Retinal pigment epithelial cell (primary cell): ENCODE results near the gene TPM1.

Experiments used
- DNase-seq: peaks from one replicate; pipeline ENCODE4 v3.0.0-alpha.2; 2010; ENCODE audit warnings: low read depth
- H3K4me3 ChIP-seq: 2 replicates; pipeline ENCODE4 v1.5.1; 2011; ENCODE audit warnings: mild to moderate bottlenecking, low read length, control low read depth, moderate library complexity
- TF ChIP-seq, protein P1 (sequence below): conservative IDR thresholded peaks from 2 replicates; pipeline ENCODE4 v1.5.1; 2011; ENCODE audit warnings: low read depth, low read length, control low read depth, inconsistent platforms

TPM1 gene

DNA sequence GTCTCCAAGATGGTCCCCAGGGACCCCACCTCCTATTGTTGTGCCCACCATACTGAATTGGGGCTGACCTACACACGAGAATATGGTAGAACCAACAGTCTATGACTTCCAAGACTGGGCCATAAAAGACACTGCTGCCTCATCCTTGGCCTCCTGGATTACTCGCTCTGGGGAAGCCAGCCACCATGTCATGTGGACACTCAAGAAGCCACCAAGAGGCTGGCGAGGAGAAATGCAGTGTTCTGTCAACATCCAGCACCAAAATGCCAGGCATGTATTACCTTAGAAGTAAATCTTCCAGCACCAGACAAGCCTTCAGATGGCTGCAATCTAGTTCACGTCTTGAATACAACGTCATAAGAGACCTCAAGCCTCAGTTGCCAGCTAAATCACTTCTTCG is 17.1 kb upstream of the TPM1 start:
- H3K4me3 ChIP-seq, result no peak overlapping the region
- DNase-seq, result no peak
- TF ChIP-seq, protein P1, sequence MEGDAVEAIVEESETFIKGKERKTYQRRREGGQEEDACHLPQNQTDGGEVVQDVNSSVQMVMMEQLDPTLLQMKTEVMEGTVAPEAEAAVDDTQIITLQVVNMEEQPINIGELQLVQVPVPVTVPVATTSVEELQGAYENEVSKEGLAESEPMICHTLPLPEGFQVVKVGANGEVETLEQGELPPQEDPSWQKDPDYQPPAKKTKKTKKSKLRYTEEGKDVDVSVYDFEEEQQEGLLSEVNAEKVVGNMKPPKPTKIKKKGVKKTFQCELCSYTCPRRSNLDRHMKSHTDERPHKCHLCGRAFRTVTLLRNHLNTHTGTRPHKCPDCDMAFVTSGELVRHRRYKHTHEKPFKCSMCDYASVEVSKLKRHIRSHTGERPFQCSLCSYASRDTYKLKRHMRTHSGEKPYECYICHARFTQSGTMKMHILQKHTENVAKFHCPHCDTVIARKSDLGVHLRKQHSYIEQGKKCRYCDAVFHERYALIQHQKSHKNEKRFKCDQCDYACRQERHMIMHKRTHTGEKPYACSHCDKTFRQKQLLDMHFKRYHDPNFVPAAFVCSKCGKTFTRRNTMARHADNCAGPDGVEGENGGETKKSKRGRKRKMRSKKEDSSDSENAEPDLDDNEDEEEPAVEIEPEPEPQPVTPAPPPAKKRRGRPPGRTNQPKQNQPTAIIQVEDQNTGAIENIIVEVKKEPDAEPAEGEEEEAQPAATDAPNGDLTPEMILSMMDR, result no peak

DNA sequence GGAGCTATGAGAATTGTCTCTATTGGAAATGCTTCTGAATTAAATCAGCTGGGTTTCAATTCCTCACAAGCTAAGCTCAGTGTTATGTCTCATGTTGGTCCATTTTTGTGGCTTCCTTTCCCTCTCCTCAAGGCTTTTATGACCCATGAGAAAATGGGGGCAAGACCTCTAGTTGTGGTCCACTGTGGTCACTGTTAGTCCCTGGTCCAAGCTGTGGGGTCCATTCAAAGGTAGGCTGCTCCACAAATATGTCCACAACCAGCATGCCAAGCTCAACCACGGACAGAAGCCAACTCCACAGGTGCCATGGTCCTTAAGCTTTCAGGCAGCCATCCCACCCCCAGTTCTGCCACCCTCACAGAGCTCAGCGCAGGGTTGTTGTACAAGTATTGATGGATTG is 14.9 kb upstream of the TPM1 start:
- DNase-seq, result no peak
- TF ChIP-seq, protein P1, result no peak
- no peak overlapping the region for H3K4me3 ChIP-seq

DNA sequence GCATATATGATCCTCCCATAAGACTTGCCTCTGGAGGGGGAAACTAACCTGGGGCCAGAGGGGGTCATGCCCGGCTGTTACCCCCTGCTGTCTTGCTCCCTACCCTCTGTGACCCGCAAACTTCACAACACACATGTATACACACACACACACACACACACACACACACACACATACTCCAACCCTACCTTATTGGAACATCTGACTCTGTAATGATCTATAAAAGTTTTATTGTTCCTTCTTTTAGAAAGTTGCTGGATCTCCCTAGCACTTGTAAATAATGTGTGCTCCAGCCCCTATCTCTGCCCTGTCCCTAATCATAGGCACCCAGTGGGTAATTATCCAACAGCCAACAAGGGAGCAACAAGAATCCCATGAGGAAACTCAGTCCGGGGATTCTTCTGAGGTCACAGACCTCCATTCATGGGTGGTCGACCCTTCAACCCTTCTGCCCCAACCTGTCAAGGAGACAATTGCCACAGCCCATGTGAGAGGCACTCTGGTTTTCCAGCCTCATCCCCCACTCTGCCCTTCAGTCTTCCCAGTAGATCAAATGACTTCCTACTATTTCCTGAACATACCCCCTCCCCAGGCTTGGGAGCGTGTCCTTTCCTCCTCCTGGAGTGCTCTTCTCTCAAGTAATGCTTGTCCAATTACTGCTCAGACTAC is 14.0 kb upstream of the TPM1 start:
- DNase-seq, result no peak
- H3K4me3 ChIP-seq, result no peak overlapping the region
- TF ChIP-seq, protein P1, result no peak

DNA sequence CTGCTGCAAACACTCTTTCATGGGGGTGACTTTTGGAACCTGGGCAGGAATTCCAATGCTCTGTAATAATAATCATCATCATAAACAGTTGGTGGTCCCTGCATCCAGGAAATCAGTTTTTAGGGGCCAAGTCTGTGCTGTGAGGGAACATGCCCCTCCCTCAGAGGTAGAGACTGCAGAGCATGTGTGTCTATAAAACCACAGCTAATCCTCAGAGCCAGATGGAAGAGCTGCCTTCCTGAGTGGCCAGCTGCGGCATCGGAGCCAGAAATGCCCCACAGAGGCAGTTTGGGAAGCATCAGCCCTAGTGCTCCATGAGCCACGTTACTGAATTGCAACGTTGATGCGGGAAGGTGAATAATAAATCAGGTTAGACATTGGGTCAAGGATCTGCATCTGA is 12.9 kb upstream of the TPM1 start:
- H3K4me3 ChIP-seq, result no peak overlapping the region
- TF ChIP-seq, protein P1, result no peak
- DNase-seq, result no peak

DNA sequence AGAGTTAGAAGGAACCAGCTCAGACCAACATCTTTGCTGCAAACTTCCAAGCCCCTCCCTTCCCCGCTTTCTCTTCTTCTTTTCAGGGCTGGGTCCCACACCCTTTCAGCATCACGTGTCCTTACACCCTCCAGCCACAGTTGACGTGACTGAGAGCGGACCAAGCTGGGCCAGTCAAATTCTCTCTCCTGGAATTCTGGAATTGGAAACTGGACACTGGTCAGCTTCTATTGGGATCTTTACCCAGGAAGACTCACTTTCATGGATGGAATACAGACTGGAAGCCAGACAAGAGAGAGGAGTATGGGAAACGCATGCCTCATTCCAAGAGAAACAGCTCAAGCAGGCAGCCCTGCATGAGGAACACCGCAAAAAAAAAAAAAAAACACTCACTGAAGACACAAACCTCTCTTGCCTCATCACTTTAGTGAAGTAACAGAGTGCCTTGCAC is 12.4 kb upstream of the TPM1 start:
- TF ChIP-seq, protein P1, result no peak
- H3K4me3 ChIP-seq, result no peak overlapping the region
- no peak for DNase-seq

DNA sequence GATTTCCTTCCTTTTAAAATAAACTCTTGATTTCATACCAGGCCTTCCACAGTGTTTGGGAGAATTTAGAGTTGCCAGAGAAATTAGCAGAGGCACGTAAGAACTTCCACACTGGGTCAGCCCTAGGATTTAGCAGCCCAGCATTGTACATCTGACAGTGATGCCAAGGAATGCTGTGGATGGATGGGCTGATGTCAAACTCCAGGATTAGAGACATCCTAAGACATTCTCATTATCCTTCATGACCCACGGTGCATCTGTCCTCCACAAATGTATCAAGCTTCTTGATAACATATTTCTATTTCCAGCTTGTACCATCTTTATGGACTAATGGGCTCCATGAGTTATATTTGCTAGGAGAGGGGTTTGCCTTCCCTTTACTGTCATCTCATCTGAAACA is 8.0 kb upstream of the TPM1 start:
- no peak for DNase-seq
- H3K4me3 ChIP-seq, result no peak overlapping the region
- TF ChIP-seq, protein P1, result no peak

DNA sequence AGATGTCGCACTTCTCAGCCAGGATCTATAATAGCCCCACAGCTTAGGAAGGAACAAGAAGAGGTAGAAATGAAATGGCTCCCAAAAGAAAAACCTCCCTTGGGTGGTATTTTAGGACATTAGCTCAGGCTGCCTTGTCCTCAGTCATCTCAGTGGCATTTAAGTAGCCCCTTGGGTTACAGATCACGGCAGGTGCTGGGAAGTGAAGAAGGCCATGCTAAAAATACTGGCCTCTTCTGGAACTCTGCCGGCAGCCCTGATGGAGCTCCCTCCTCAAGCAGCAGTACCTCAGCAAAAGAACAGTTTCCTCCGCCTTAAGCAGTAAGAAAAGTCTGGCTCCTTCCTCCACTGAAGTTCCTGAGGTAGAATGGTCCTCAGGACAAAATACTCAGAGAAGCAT is 7.3 kb upstream of the TPM1 start:
- DNase-seq, result no peak
- TF ChIP-seq, protein P1, result no peak
- no peak overlapping the region for H3K4me3 ChIP-seq
